ENCODE measurements around the gene CEACAM7.

- TF ChIP-seq, protein P1, sequence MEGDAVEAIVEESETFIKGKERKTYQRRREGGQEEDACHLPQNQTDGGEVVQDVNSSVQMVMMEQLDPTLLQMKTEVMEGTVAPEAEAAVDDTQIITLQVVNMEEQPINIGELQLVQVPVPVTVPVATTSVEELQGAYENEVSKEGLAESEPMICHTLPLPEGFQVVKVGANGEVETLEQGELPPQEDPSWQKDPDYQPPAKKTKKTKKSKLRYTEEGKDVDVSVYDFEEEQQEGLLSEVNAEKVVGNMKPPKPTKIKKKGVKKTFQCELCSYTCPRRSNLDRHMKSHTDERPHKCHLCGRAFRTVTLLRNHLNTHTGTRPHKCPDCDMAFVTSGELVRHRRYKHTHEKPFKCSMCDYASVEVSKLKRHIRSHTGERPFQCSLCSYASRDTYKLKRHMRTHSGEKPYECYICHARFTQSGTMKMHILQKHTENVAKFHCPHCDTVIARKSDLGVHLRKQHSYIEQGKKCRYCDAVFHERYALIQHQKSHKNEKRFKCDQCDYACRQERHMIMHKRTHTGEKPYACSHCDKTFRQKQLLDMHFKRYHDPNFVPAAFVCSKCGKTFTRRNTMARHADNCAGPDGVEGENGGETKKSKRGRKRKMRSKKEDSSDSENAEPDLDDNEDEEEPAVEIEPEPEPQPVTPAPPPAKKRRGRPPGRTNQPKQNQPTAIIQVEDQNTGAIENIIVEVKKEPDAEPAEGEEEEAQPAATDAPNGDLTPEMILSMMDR (IDR thresholded peaks at IDR 0.05; ENCODE audit: low read length) = no peak
- TF ChIP-seq EZH2 (IDR thresholded peaks at IDR 0.05; ENCODE audit: borderline replicate concordance, low read length) = no peak
Observed at GRCh38 chr19:41682437-41682836, 5.6 kb downstream of the CEACAM7 start.

Measured in OCI-LY1 (cell line).